ENCODE data around the gene ARX.

Gene ARX

GRCh38 chrX:25014366-25014838 is 1.4 kb downstream of the ARX start:
- Histone ChIP-seq H3K4me2 (ENCODE audit: low read length) (no peak overlapping the region), H3K4me1 (ENCODE audit: control insufficient read depth, insufficient read depth, low read length) (no peaks in the 10 kb centered on the region), H3K27me3 (ENCODE audit: control insufficient read depth, insufficient read depth, low read length) (peaks cover 66% of the 10 kb centered on the region), H3K9ac (ENCODE audit: low read depth, low read length) (no peak overlapping the region), H3K9me3 (replicated peaks; ENCODE audit: low read length) (no peaks in the 10 kb centered on the region), H3K36me3 (ENCODE audit: insufficient read depth, low read length) (no peaks in the 10 kb centered on the region), H3K4me3 (ENCODE audit: low read length) (no peak overlapping the region)

GRCh38 chrX:25013632-25014365 is 2.0 kb downstream of the ARX start:
- H3K36me3 ChIP-seq (ENCODE audit: insufficient read depth, low read length): no peaks in the 10 kb centered on the region
- no peak overlapping the region for H3K9ac ChIP-seq (ENCODE audit: low read depth, low read length)
- H3K4me3 ChIP-seq (ENCODE audit: low read length): no peak overlapping the region
- peaks cover 63% of the 10 kb centered on the region for H3K27me3 ChIP-seq (ENCODE audit: control insufficient read depth, insufficient read depth, low read length)
- H3K9me3 ChIP-seq (replicated peaks; ENCODE audit: low read length): no peaks in the 10 kb centered on the region
- no peak overlapping the region for H3K4me2 ChIP-seq (ENCODE audit: low read length)
- H3K4me1 ChIP-seq (ENCODE audit: control insufficient read depth, insufficient read depth, low read length): no peaks in the 10 kb centered on the region

GRCh38 chrX:25012793-25013631 is 2.8 kb downstream of the ARX start:
- Histone ChIP-seq H3K9ac (ENCODE audit: low read depth, low read length) (no peak overlapping the region), H3K4me3 (ENCODE audit: low read length) (peak overlapping the region; percentile 49), H3K9me3 (replicated peaks; ENCODE audit: low read length) (no peaks in the 10 kb centered on the region), H3K4me2 (ENCODE audit: low read length) (peak overlapping the region; percentile 65), H3K4me1 (ENCODE audit: control insufficient read depth, insufficient read depth, low read length) (no peaks in the 10 kb centered on the region), H3K27me3 (ENCODE audit: control insufficient read depth, insufficient read depth, low read length) (peaks cover 62% of the 10 kb centered on the region), H3K36me3 (ENCODE audit: insufficient read depth, low read length) (no peaks in the 10 kb centered on the region)

- peaks cover 65% of the 10 kb centered on the region for H3K27me3 ChIP-seq (ENCODE audit: control insufficient read depth, insufficient read depth, low read length)
- no peak overlapping the region for H3K4me3 ChIP-seq (ENCODE audit: low read length)
- no peaks in the 10 kb centered on the region for H3K9me3 ChIP-seq (replicated peaks; ENCODE audit: low read length)
- peak overlapping the region; percentile 65 for H3K4me2 ChIP-seq (ENCODE audit: low read length)
- no peak overlapping the region for H3K9ac ChIP-seq (ENCODE audit: low read depth, low read length)
- H3K36me3 ChIP-seq (ENCODE audit: insufficient read depth, low read length): no peaks in the 10 kb centered on the region
- no peaks in the 10 kb centered on the region for H3K4me1 ChIP-seq (ENCODE audit: control insufficient read depth, insufficient read depth, low read length)
Measured at GRCh38 chrX:25012433-25012735, 3.4 kb downstream of the ARX start.

GRCh38 chrX:25011589-25012432 is 4.0 kb downstream of the ARX start:
- no peaks in the 10 kb centered on the region for H3K36me3 ChIP-seq (ENCODE audit: insufficient read depth, low read length)
- peaks cover 65% of the 10 kb centered on the region for H3K27me3 ChIP-seq (ENCODE audit: control insufficient read depth, insufficient read depth, low read length)
- no peaks in the 10 kb centered on the region for H3K9me3 ChIP-seq (replicated peaks; ENCODE audit: low read length)
- peak overlapping the region; percentile 65 for H3K4me2 ChIP-seq (ENCODE audit: low read length)
- H3K9ac ChIP-seq (ENCODE audit: low read depth, low read length): no peak overlapping the region
- no peak overlapping the region for H3K4me3 ChIP-seq (ENCODE audit: low read length)
- no peaks in the 10 kb centered on the region for H3K4me1 ChIP-seq (ENCODE audit: control insufficient read depth, insufficient read depth, low read length)

GRCh38 chrX:25010784-25011588 is 4.8 kb downstream of the ARX start:
- peaks cover 65% of the 10 kb centered on the region for H3K27me3 ChIP-seq (ENCODE audit: control insufficient read depth, insufficient read depth, low read length)
- no peak overlapping the region for H3K9ac ChIP-seq (ENCODE audit: low read depth, low read length)
- no peak overlapping the region for H3K4me3 ChIP-seq (ENCODE audit: low read length)
- no peaks in the 10 kb centered on the region for H3K4me1 ChIP-seq (ENCODE audit: control insufficient read depth, insufficient read depth, low read length)
- H3K9me3 ChIP-seq (replicated peaks; ENCODE audit: low read length): no peaks in the 10 kb centered on the region
- H3K4me2 ChIP-seq (ENCODE audit: low read length): no peak overlapping the region
- no peaks in the 10 kb centered on the region for H3K36me3 ChIP-seq (ENCODE audit: insufficient read depth, low read length)

GRCh38 chrX:25009407-25009806 is 6.4 kb downstream of the ARX start:
- H3K9ac ChIP-seq (ENCODE audit: low read depth, low read length): no peak overlapping the region
- no peak overlapping the region for H3K4me2 ChIP-seq (ENCODE audit: low read length)
- peaks cover 72% of the 10 kb centered on the region for H3K27me3 ChIP-seq (ENCODE audit: control insufficient read depth, insufficient read depth, low read length)
- H3K9me3 ChIP-seq (replicated peaks; ENCODE audit: low read length): no peaks in the 10 kb centered on the region
- H3K4me1 ChIP-seq (ENCODE audit: control insufficient read depth, insufficient read depth, low read length): peaks cover 5% of the 10 kb centered on the region
- H3K4me3 ChIP-seq (ENCODE audit: low read length): no peak overlapping the region
- no peaks in the 10 kb centered on the region for H3K36me3 ChIP-seq (ENCODE audit: insufficient read depth, low read length)

- Histone ChIP-seq H3K36me3 (ENCODE audit: insufficient read depth, low read length) (no peaks in the 10 kb centered on the region), H3K4me1 (ENCODE audit: control insufficient read depth, insufficient read depth, low read length) (peaks cover 5% of the 10 kb centered on the region), H3K9ac (ENCODE audit: low read depth, low read length) (no peak overlapping the region), H3K9me3 (replicated peaks; ENCODE audit: low read length) (no peaks in the 10 kb centered on the region), H3K4me2 (ENCODE audit: low read length) (no peak overlapping the region), H3K27me3 (ENCODE audit: control insufficient read depth, insufficient read depth, low read length) (peaks cover 67% of the 10 kb centered on the region), H3K4me3 (ENCODE audit: low read length) (no peak overlapping the region)
Measured at GRCh38 chrX:25007059-25008053, 8.4 kb downstream of the ARX start.

GRCh38 chrX:25006586-25007058 is 9.1 kb downstream of the ARX start:
- peaks cover 5% of the 10 kb centered on the region for H3K4me1 ChIP-seq (ENCODE audit: control insufficient read depth, insufficient read depth, low read length)
- H3K9me3 ChIP-seq (replicated peaks; ENCODE audit: low read length): no peaks in the 10 kb centered on the region
- H3K9ac ChIP-seq (ENCODE audit: low read depth, low read length): no peak overlapping the region
- peaks cover 59% of the 10 kb centered on the region for H3K27me3 ChIP-seq (ENCODE audit: control insufficient read depth, insufficient read depth, low read length)
- H3K4me3 ChIP-seq (ENCODE audit: low read length): no peak overlapping the region
- no peak overlapping the region for H3K4me2 ChIP-seq (ENCODE audit: low read length)
- no peaks in the 10 kb centered on the region for H3K36me3 ChIP-seq (ENCODE audit: insufficient read depth, low read length)

Data from skeletal muscle satellite cell (primary cell).